H1 (cell line): ENCODE data around the gene LILRB2. TPM values are rescaled to one million over a fixed set of nuclear protein-coding genes. Genes with fewer than 3 reads are reported as not detected.

Source experiments
- CTCF ChIA-PET: fragments of 300-600 bp; sonication (Branson Sonifier 250); formaldehyde crosslinking; loops from one replicate; lab custom pipeline; 2021; ENCODE audit not compliant: partially characterized antibody; lab: Charles Lee
- POLR2A ChIA-PET: fragments of 300-600 bp; sonication (Branson Sonifier 250); formaldehyde crosslinking; loops from one replicate; lab custom pipeline; 2021; ENCODE audit warnings: inconsistent platforms; ENCODE audit not compliant: partially characterized antibody; lab: Charles Lee
- DNase-seq, 2 experiments: peaks; one replicate each; pipeline versions ENCODE4 v3.0.0 to v3.0.0-alpha.2; 2010 to 2022; ENCODE audit warnings: low spot score in 2 of 2, low read depth in 1 of 2, mixed read lengths in 1 of 2
- FAIRE-seq: peaks from 2 replicates; lab custom pipeline; 2011; peaks lifted over from hg19 to GRCh38; lab: Jason Lieb, UNC
- H2AFZ ChIP-seq: 2 replicates; pipeline ENCODE4 v1.8.1; 2012; ENCODE audit warnings: low read length, inconsistent platforms
- H2AK5ac ChIP-seq: 2 replicates; pipeline ENCODE4 v1.6.1; 2013; ENCODE audit warnings: low read depth, low read length
- H2BK120ac ChIP-seq: replicated peaks from 2 replicates; pipeline ENCODE3; 2013; ENCODE audit warnings: low read depth, low read length, inconsistent platforms
- H2BK12ac ChIP-seq: 2 replicates; pipeline ENCODE4 v1.6.1; 2013; ENCODE audit warnings: low read depth, low read length
- H2BK15ac ChIP-seq: 2 replicates; pipeline ENCODE4 v1.6.1; 2013; ENCODE audit warnings: low read length
- H2BK20ac ChIP-seq: 2 replicates; pipeline ENCODE4 v1.6.1; 2013; ENCODE audit warnings: low read length
- H2BK5ac ChIP-seq: 2 replicates; pipeline ENCODE4 v1.6.1; 2013; ENCODE audit warnings: low read depth, low read length
- H3K14ac ChIP-seq: 2 replicates; pipeline ENCODE4 v1.6.1; 2013; ENCODE audit warnings: inconsistent platforms; ENCODE audit not compliant: insufficient read length
- H3K18ac ChIP-seq: 2 replicates; pipeline ENCODE4 v1.6.1; 2013; ENCODE audit warnings: low read length; ENCODE audit errors: extremely low read depth
- H3K23ac ChIP-seq: 2 replicates; pipeline ENCODE4 v1.6.1; 2013; ENCODE audit warnings: inconsistent platforms; ENCODE audit not compliant: insufficient read length
- H3K23me2 ChIP-seq: 2 replicates; pipeline ENCODE4 v1.6.1; 2013; ENCODE audit warnings: low read depth, low read length
- H3K27ac ChIP-seq: 2 replicates; pipeline ENCODE4 v1.6.1; 2011; ENCODE audit warnings: low read depth, low read length, inconsistent platforms
- H3K27me3 ChIP-seq, 4 experiments: replicated peaks in 1 of 4; 1 replicate in 1 of 4; 2 replicates in 3 of 4; pipeline versions ENCODE4 v1.6.1 to v1.8.1; 2011 to 2013; ENCODE audit warnings: low read length in 3 of 4, mild to moderate bottlenecking in 3 of 4, inconsistent platforms in 2 of 4, mixed read lengths in 2 of 4, moderate library complexity in 1 of 4; ENCODE audit not compliant: control insufficient read depth in 3 of 4, insufficient read depth in 3 of 4; ENCODE audit errors: extremely low read depth in 1 of 4
- H3K36me3 ChIP-seq, 4 experiments: 2 replicates each; pipeline versions ENCODE4 v1.6.1 to v1.8.1; 2011 to 2013; ENCODE audit warnings: mild to moderate bottlenecking in 4 of 4, low read length in 3 of 4, moderate library complexity in 2 of 4, control low read depth in 1 of 4, inconsistent platforms in 1 of 4; ENCODE audit not compliant: insufficient read depth in 4 of 4, control insufficient read depth in 2 of 4
- H3K4ac ChIP-seq: replicated peaks from 2 replicates; pipeline ENCODE3; 2013; ENCODE audit warnings: low read length, low read depth, mixed read lengths, inconsistent platforms; ENCODE audit not compliant: insufficient read length
- H3K4me1 ChIP-seq, 4 experiments: replicated peaks in 1 of 4; 1 replicate in 1 of 4; 2 replicates in 3 of 4; pipeline versions ENCODE4 v1.6.1 to v1.8.1; 2011 to 2013; ENCODE audit warnings: low read length in 3 of 4, inconsistent platforms in 2 of 4, mixed read lengths in 1 of 4; ENCODE audit not compliant: insufficient read depth in 4 of 4, control insufficient read depth in 3 of 4
- H3K4me2 ChIP-seq, 2 experiments: 2 replicates each; pipeline versions ENCODE4 v1.6.1 to v1.8.1; 2011 to 2013; ENCODE audit warnings: low read depth in 2 of 2, low read length in 2 of 2, control low read depth in 1 of 2, inconsistent platforms in 1 of 2, mild to moderate bottlenecking in 1 of 2; ENCODE audit not compliant: insufficient read depth in 1 of 2
- H3K4me3 ChIP-seq, 4 experiments: fragments of 200-600, 300-600 bp in 1 of 4; sonication (generic), shearing (Covaris generic), sonication (Bioruptor Twin) in 1 of 4; 2 replicates each; pipeline versions ENCODE4 v1.5.1 to v1.8.1; 2011 to 2016; ENCODE audit warnings: low read length in 4 of 4, low read depth in 3 of 4, control low read depth in 2 of 4, inconsistent platforms in 2 of 4, mild to moderate bottlenecking in 2 of 4, mixed read lengths in 1 of 4, moderate library complexity in 1 of 4; ENCODE audit not compliant: insufficient read depth in 2 of 4; ENCODE audit errors: extremely low read depth in 1 of 4
- H3K56ac ChIP-seq: replicated peaks from 2 replicates; pipeline ENCODE3; 2013; ENCODE audit warnings: low read depth, mild to moderate bottlenecking, mixed read lengths, low read length, inconsistent platforms; ENCODE audit not compliant: insufficient read length
- H3K79me1 ChIP-seq: 2 replicates; pipeline ENCODE4 v1.6.1; 2013; ENCODE audit warnings: low read depth, low read length, control low read depth
- H3K79me2 ChIP-seq, 2 experiments: 2 replicates each; pipeline versions ENCODE4 v1.6.1 to v1.8.1; 2012 to 2013; ENCODE audit warnings: low read length in 2 of 2, mild to moderate bottlenecking in 2 of 2, inconsistent platforms in 1 of 2; ENCODE audit not compliant: insufficient read depth in 2 of 2, control insufficient read depth in 1 of 2
- H3K9ac ChIP-seq, 4 experiments: replicated peaks in 1 of 4; 1 replicate in 1 of 4; 2 replicates in 3 of 4; pipeline versions ENCODE4 v1.6.1 to v1.8.1; 2011 to 2013; ENCODE audit warnings: low read depth in 3 of 4, low read length in 3 of 4, control low read depth in 2 of 4, mild to moderate bottlenecking in 2 of 4, moderate library complexity in 2 of 4, inconsistent platforms in 1 of 4; ENCODE audit errors: extremely low read depth in 1 of 4
- H3K9me3 ChIP-seq, 2 experiments: 2 replicates each; pipeline versions ENCODE4 v1.6.1 to v1.8.1; 2012 to 2013; ENCODE audit warnings: mild to moderate bottlenecking in 2 of 2, moderate library complexity in 2 of 2, control low read depth in 1 of 2, inconsistent platforms in 1 of 2, low read depth in 1 of 2, low read length in 1 of 2, mixed read lengths in 1 of 2; ENCODE audit not compliant: insufficient read depth in 2 of 2
- H4K20me1 ChIP-seq, 2 experiments: replicated peaks in 1 of 2; 2 replicates each; pipeline versions ENCODE3 to v1.8.1; 2011 to 2013; ENCODE audit warnings: inconsistent platforms in 2 of 2, low read length in 2 of 2, mild to moderate bottlenecking in 1 of 2; ENCODE audit not compliant: insufficient read depth in 2 of 2, control insufficient read depth in 1 of 2
- H4K5ac ChIP-seq: 2 replicates; pipeline ENCODE4 v1.6.1; 2013; ENCODE audit warnings: low read length, low read depth, mixed read lengths, inconsistent platforms; ENCODE audit not compliant: insufficient read length
- H4K8ac ChIP-seq: 2 replicates; pipeline ENCODE4 v1.8.0; 2013; ENCODE audit warnings: mild to moderate bottlenecking, moderate library complexity, low read length, inconsistent platforms; ENCODE audit not compliant: insufficient read depth; ENCODE audit errors: extremely low read depth
- H4K91ac ChIP-seq: replicated peaks from 2 replicates; pipeline ENCODE3; 2013; ENCODE audit warnings: low read length, mixed read lengths, inconsistent platforms; ENCODE audit not compliant: insufficient read length
- BACH1 ChIP-seq: IDR thresholded peaks from 2 replicates; pipeline ENCODE4 v1.6.1; 2012; ENCODE audit warnings: low read length, improper control_type of control experiment
- CHD2 ChIP-seq: IDR thresholded peaks from 2 replicates; pipeline ENCODE4 v1.6.1; 2012; ENCODE audit warnings: low read length, improper control_type of control experiment
- FOSL1 ChIP-seq: IDR thresholded peaks from 2 replicates; pipeline ENCODE4 v1.6.1; 2011; ENCODE audit warnings: mild to moderate bottlenecking, low read depth, low read length, moderate library complexity; ENCODE audit not compliant: insufficient read depth
- NANOG ChIP-seq: IDR thresholded peaks from 2 replicates; pipeline ENCODE4 v1.6.1; 2011; ENCODE audit warnings: low read length, low read depth, mild to moderate bottlenecking, inconsistent platforms; ENCODE audit not compliant: insufficient read depth, poor library complexity, severe bottlenecking
- POU5F1 ChIP-seq: IDR thresholded peaks from 2 replicates; pipeline ENCODE4 v1.6.1; 2011; ENCODE audit warnings: low read depth, mild to moderate bottlenecking, low read length, moderate library complexity
- WGBS, 2 experiments: shearing (Covaris generic) in 1 of 2; methylation state at CpG; one replicate each; pipeline versions ENCODE4 v1.1.6 to v1.1.7; 2013 to 2015; ENCODE audit warnings: low lambda C conversion rate in 2 of 2, mixed read lengths in 2 of 2, inconsistent platforms in 1 of 2, low coverage in 1 of 2, missing lambda C conversion rate in 1 of 2; ENCODE audit not compliant: insufficient replicate concordance in 2 of 2, insufficient coverage in 1 of 2, insufficient read length in 1 of 2; ENCODE audit errors: extremely low coverage in 1 of 2, missing lambda C conversion rate in 1 of 2; 5-methylcytosine and 5-hydroxymethylcytosine counted together
- polyA plus RNA-seq, 7 experiments: library from polyadenylated mRNA; depleted of rRNA in 3 of 7; stranded (reverse) in 5 of 7; unstranded in 2 of 7; fragments of >200 nt in 5 of 7; fragments of 200-250 nt in 2 of 7; gene quantifications; 1 replicate in 5 of 7; 2 replicates in 1 of 7; 4 replicates in 1 of 7; pipeline versions ENCODE4 v1.2.1 to v1.2.3, GENCODE V29; 2011 to 2013; ENCODE audit warnings: missing spikeins in 2 of 7, mixed read lengths in 2 of 7
- total RNA-seq: library from RNA; stranded (reverse); fragmentation: NEBNext Ultra II Directional; extraction: Animal tissue kit (Norgen Biotek cat#: 25700); gene quantifications from 2 replicates; pipeline ENCODE4 v1.2.1, GENCODE V29; 2021

Gene LILRB2
- total and polyA plus RNA-seq, 2 of the 8 experiments (the other 6 are each of a cell fraction or from before 2014, with no cell fraction given): not detected

DNA sequence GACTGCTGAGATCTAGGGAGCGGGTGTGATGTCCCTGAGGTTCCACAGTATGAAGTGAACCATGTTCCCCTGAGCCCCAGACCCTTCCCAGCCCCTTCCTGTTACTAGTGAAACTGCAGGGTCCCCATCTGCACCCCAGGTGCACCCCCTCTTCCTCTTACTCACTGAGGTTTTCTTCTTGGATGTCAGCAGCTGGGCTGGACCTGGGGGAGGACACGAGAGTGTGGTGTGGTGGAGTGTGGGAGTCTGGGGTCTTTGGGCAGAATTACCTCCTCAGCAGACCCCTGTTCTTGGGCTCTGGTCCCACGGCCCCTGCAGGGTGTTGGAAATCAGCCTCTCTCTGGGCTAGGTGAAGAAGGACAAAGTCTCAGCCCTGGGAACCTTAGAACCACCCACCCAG is 35.0 kb downstream of the LILRB2 start:
- no peaks in the 10 kb centered on the region for H3K79me1 ChIP-seq
- POLR2A ChIA-PET: interaction anchor here (1.8 kb wide), 1 partner anchor 44 kb away, joined by 5 read pairs; no protein-coding TSS in a partner anchor
- no peak overlapping the region for H3K27ac ChIP-seq
- H2BK5ac ChIP-seq: no peak overlapping the region
- H3K4me2 ChIP-seq: no peak overlapping the region
- H3K23me2 ChIP-seq: no peaks in the 10 kb centered on the region
- no peak for TF ChIP-seq CHD2
- no peak for TF ChIP-seq BACH1
- no peak for TF ChIP-seq FOSL1
- no peak for TF ChIP-seq NANOG
- TF ChIP-seq POU5F1: no peak
- TF ChIP-seq, all 59 proteins: peak for 0
- CTCF ChIA-PET: interaction anchor here (1.2 kb wide), 1 partner anchor 51 kb away, joined by 3 read pairs; no protein-coding TSS in a partner anchor
- Histone ChIP-seq H2BK20ac (no peak overlapping the region), H3K4me3 (no peak overlapping the region), H3K27me3 (no peaks in the 10 kb centered on the region), H4K91ac (no peak overlapping the region), H3K36me3 (no peaks in the 10 kb centered on the region), H3K18ac (no peak overlapping the region), H2BK12ac (no peak overlapping the region), H4K8ac (no peak overlapping the region; the same call in 1 of the 2 replicates), H3K9ac (no peak overlapping the region), H3K56ac (no peak overlapping the region), H3K9me3 (no peaks in the 10 kb centered on the region), H3K79me2 (no peaks in the 10 kb centered on the region), H3K14ac (no peak overlapping the region), H3K23ac (no peak overlapping the region), H3K4ac (no peak overlapping the region), H2BK15ac (no peak overlapping the region), H4K20me1 (no peaks in the 10 kb centered on the region), H2BK120ac (no peak overlapping the region), H2AK5ac (no peak overlapping the region), H4K5ac (no peak overlapping the region), H2AFZ (no peak overlapping the region), H3K4me1 (no peaks in the 10 kb centered on the region)
- DNase-seq (no peak), FAIRE-seq (no peak)
- 92% methylated on average over 3 of the region's 3 CpGs; no CpG with 5 or more reads in 1 of the 2 experiments for WGBS, 2 experiments
